ENCODE measurements around the gene CYTH3. TPM values are rescaled to one million over a fixed set of nuclear protein-coding genes. Genes with fewer than 3 reads are reported as not detected.
A peak's percentile ranks its signal among the peaks of the same experiment; 100 is the strongest.

Gene CYTH3
- polyA plus RNA-seq (2011; rRNA removed) (15.5 and 18.6 TPM in 2 replicates), polyA plus RNA-seq (2017; fragmentation: RNase III; extraction: RNeasy Plus Mini Kit Qiagen cat#74134 plus additional on column Dnase treatment) (22.0 to 24.2 TPM (median 22.9 TPM) in 3 replicates), polyA minus RNA-seq (2011; rRNA and poly(A)+ RNA removed) (12.8 and 15.3 TPM in 2 replicates)
- polyA plus RNA-seq (2012; cell fraction: cytosol; rRNA removed): 30.6 and 31.2 TPM in 2 replicates
- polyA plus RNA-seq (2012; cell fraction: nucleus; rRNA removed): 86.5 and 97.8 TPM in 2 replicates

GRCh38 chr7:6272481-6273323, at the start of gene CYTH3:
Gene CYTH3, minus strand, starts transcription at chr7:6272624. Its CDS starts 117 bp downstream, at chr7:6272507.
- no peaks in the 10 kb centered on the region for H3K9me3 ChIP-seq
- H3K27ac ChIP-seq: peak within 1 kb of the TSS; percentile 82 to 97
- H3K4me2 ChIP-seq: peak within 1 kb of the TSS; percentile 96
- H3K4me3 ChIP-seq: peak within 1 kb of the TSS; percentile 90
- FAIRE-seq: no peak
- POLR2A ChIA-PET: interaction anchor here (1.2 kb wide), 1 partner anchor 113 kb away, joined by 3 read pairs; no protein-coding TSS in a partner anchor
- 22% methylated on average over 17 of the region's 67 CpGs for WGBS (ENCODE audit: missing lambda C conversion rate)
- peak; percentile 76 to 83 for ATAC-seq
- peak; percentile 76 to 86 for DNase-seq (ENCODE audit: low read depth in 1 of 2, low spot score in 1 of 2)
- peaks cover 38% of the 10 kb centered on the region for H3K4me1 ChIP-seq
- CTCF ChIA-PET: interaction anchor here (0.6 to 4.8 kb wide), 4 partner anchors 16 to 268 kb away, joined by 3 to 37 read pairs (median 8); no protein-coding TSS in a partner anchor
- TF ChIP-seq FOXS1 (CRISPR knock-in tag; IDR thresholded peaks at IDR 0.05) (no peak), JUNB (IDR thresholded peaks at IDR 0.05) (no peak), EP300 (IDR thresholded peaks at IDR 0.05) (no peak), RARB (CRISPR knock-in tag; IDR thresholded peaks at IDR 0.05) (no peak), POLR2AphosphoS2 (conservative IDR thresholded peaks at IDR 0.05; ENCODE audit: low read length) (no peak), BHLHE40 (IDR thresholded peaks at IDR 0.05; ENCODE audit: low read depth, low read length) (0 out of 2 replicates have a peak, but pooled peaks have one; percentile 23), KDM1A (IDR thresholded peaks at IDR 0.05; ENCODE audit: low read depth) (no peak), ELK1 (IDR thresholded peaks at IDR 0.05; ENCODE audit: low read depth, low read length) (no peak), BCL3 (IDR thresholded peaks at IDR 0.05) (peak; percentile 78; the same call in 2 of the 3 replicates), ZSCAN20 (CRISPR knock-in tag; IDR thresholded peaks at IDR 0.05) (no peak), POLR2A (IDR thresholded peaks at IDR 0.05; ENCODE audit: low read length) (peak; percentile 89), SREBF2 (IDR thresholded peaks at IDR 0.05) (no peak), E2F6 (IDR thresholded peaks at IDR 0.05; ENCODE audit: borderline replicate concordance, low read depth) (peak; percentile 29; the same call in 1 of the 2 replicates), GATA3 (IDR thresholded peaks at IDR 0.05; ENCODE audit: borderline replicate concordance) (no peak), RAD21 (conservative IDR thresholded peaks at IDR 0.05 in 1 of 2, IDR thresholded peaks at IDR 0.05 in 1 of 2) (no peak; a peak in 1 of 5 replicates), ATOH8 (CRISPR knock-in tag; IDR thresholded peaks at IDR 0.05; ENCODE audit: low read depth) (no peak), REST (IDR thresholded peaks at IDR 0.05) (no peak), RCOR1 (IDR thresholded peaks at IDR 0.05; ENCODE audit: low read depth, low read length) (no peak), JUN (IDR thresholded peaks at IDR 0.05) (peak; percentile 26 to 58; a peak in 1 of 5 replicates), CHD4 (IDR thresholded peaks at IDR 0.05; ENCODE audit: borderline replicate concordance) (no peak), NR3C1 (IDR thresholded peaks at IDR 0.05) (no peak), RNF2 (IDR thresholded peaks at IDR 0.05; ENCODE audit: borderline replicate concordance, low read depth) (no peak), TP53 (CRISPR knock-in tag; IDR thresholded peaks at IDR 0.05) (no peak), MAX (IDR thresholded peaks at IDR 0.05) (peak; percentile 72), ZFP36 (IDR thresholded peaks at IDR 0.05; ENCODE audit: borderline replicate concordance, partially characterized antibody) (no peak), USF2 (IDR thresholded peaks at IDR 0.05) (0 out of 2 replicates have a peak, but pooled peaks have one; percentile 10), PBX3 (IDR thresholded peaks at IDR 0.05) (no peak), MAZ (IDR thresholded peaks at IDR 0.05; ENCODE audit: borderline replicate concordance, low read depth, low read length) (0 out of 2 replicates have a peak, but pooled peaks have one; percentile 20), MYC (IDR thresholded peaks at IDR 0.05; ENCODE audit: borderline replicate concordance, low read length) (no peak)

Measured in A549 (cell line).